Activated B cell treated with CpG ODN at 0.5 μM for 24 hours (primary cell): ENCODE results near the gene S1PR4. TPM values are rescaled to one million over a fixed set of nuclear protein-coding genes. Genes with fewer than 3 reads are reported as not detected.
A peak's percentile ranks its signal among the peaks of the same experiment; 100 is the strongest.

ENCODE experiments used
- ATAC-seq: fragments of 200-7000 bp; cut with Tn5 transposase; one replicate; pipeline ENCODE4 v1.10.0; 2021; ENCODE audit warnings: low read depth, mild to moderate bottlenecking, moderate library complexity
- CTCF ChIA-PET: fragments of 350-600 bp; sonication (Branson Sonifier 250); formaldehyde crosslinking; loops from one replicate; lab custom pipeline; 2021; ENCODE audit warnings: antibody characterized with exemption; lab: Charles Lee
- POLR2A ChIA-PET: fragments of 350-600 bp; sonication (Branson Sonifier 250); formaldehyde crosslinking; loops from one replicate; lab custom pipeline; 2021; ENCODE audit warnings: antibody characterized with exemption; lab: Charles Lee
- DNase-seq: peaks from one replicate; pipeline ENCODE4 v3.0.0; 2022
- H3K27ac Mint-ChIP-seq: one replicate; pipeline ENCODE4 v1.8.0; 2020; ENCODE audit warnings: mixed read lengths
- H3K27me3 Mint-ChIP-seq: one replicate; pipeline ENCODE4 v1.8.0; 2021; ENCODE audit warnings: mixed read lengths
- H3K36me3 Mint-ChIP-seq: one replicate; pipeline ENCODE4 v1.8.0; 2021; ENCODE audit warnings: low read depth, mixed read lengths
- H3K4me1 Mint-ChIP-seq: one replicate; pipeline ENCODE4 v1.8.0; 2021; ENCODE audit warnings: mixed read lengths
- H3K4me3 Mint-ChIP-seq: one replicate; pipeline ENCODE4 v1.8.0; 2020; ENCODE audit warnings: mild to moderate bottlenecking, mixed read lengths
- H3K9me3 Mint-ChIP-seq: one replicate; pipeline ENCODE4 v1.8.0; 2020; ENCODE audit warnings: mixed read lengths
- CTCF ChIP-seq: fragments of 200-600 bp; IDR thresholded peaks from one replicate; pipeline ENCODE4 v1.8.0; 2022; ENCODE audit warnings: antibody characterized with exemption, mild to moderate bottlenecking
- intact Hi-C: fragments of 100-400 bp; cut with micrococcal nuclease; formaldehyde crosslinking; loops from one replicate; pipeline ENCODE4 v1.15.1; 2024
- total RNA-seq: library from RNA; stranded (reverse); gene quantifications from 2 replicates; pipeline ENCODE4 v1.2.3, GENCODE V29; 2022

S1PR4 gene
- total RNA-seq, 1 donor from 2014 or later, result 29.7 TPM

- no peak for TF ChIP-seq CTCF
- intact Hi-C loops, result loop anchor here (1.0 to 10.0 kb wide), 6 partner anchors 52 to 1100 kb away; partner anchors contain the start of genes FZR1 and HMG20B
- ChIA-PET CTCF (interaction anchor here (1.1 kb wide), 1 partner anchor 26 kb away, joined by 3 read pairs; no protein-coding TSS in a partner anchor), POLR2A (interaction anchor here (0.9 to 3.5 kb wide), 2 partner anchors 53 to 234 kb away, joined by 4 to 25 read pairs; no protein-coding TSS in a partner anchor)
- DNase-seq (no peak), ATAC-seq (peak; percentile 23)
- Mint-ChIP-seq H3K27ac (peak overlapping the region; percentile 95), H3K27me3 (no peaks in the 10 kb centered on the region), H3K4me1 (peaks cover 80% of the 10 kb centered on the region), H3K9me3 (no peaks in the 10 kb centered on the region), H3K4me3 (peak overlapping the region; percentile 93), H3K36me3 (peaks cover 35% of the 10 kb centered on the region)
These were observed 6.4 kb downstream of the S1PR4 start for GRCh38 chr19:3184847-3185460.

- peaks cover 74% of the 10 kb centered on the region for H3K4me1 Mint-ChIP-seq
- peaks cover 30% of the 10 kb centered on the region for H3K36me3 Mint-ChIP-seq
- DNase-seq, result peak; percentile 98
- H3K9me3 Mint-ChIP-seq, result no peaks in the 10 kb centered on the region
- TF ChIP-seq CTCF, result no peak
- H3K4me3 Mint-ChIP-seq, result peak within 1 kb of the TSS; percentile 93
- intact Hi-C loops, result loop anchor here (1.0 to 10.0 kb wide), 6 partner anchors 53 to 1101 kb away; partner anchors contain the start of genes FZR1 and HMG20B
- H3K27me3 Mint-ChIP-seq, result no peaks in the 10 kb centered on the region
- H3K27ac Mint-ChIP-seq, result peak within 1 kb of the TSS; percentile 95
- ChIA-PET POLR2A (interaction anchor here (0.9 to 3.5 kb wide), 3 partner anchors 10 to 235 kb away, joined by 3 to 25 read pairs (median 4); no protein-coding TSS in a partner anchor), CTCF (interaction anchor here (1.1 to 1.2 kb wide), 2 partner anchors 22 to 38 kb away, joined by 3 read pairs; no protein-coding TSS in a partner anchor)
- peak; percentile 86 for ATAC-seq
These were observed 7.0 kb downstream of the S1PR4 start, which contains the start of gene NCLN for GRCh38 chr19:3185461-3186159. Gene NCLN, plus strand, starts transcription at chr19:3185930. Its CDS starts 101 bp downstream, at chr19:3186031.

DNA sequence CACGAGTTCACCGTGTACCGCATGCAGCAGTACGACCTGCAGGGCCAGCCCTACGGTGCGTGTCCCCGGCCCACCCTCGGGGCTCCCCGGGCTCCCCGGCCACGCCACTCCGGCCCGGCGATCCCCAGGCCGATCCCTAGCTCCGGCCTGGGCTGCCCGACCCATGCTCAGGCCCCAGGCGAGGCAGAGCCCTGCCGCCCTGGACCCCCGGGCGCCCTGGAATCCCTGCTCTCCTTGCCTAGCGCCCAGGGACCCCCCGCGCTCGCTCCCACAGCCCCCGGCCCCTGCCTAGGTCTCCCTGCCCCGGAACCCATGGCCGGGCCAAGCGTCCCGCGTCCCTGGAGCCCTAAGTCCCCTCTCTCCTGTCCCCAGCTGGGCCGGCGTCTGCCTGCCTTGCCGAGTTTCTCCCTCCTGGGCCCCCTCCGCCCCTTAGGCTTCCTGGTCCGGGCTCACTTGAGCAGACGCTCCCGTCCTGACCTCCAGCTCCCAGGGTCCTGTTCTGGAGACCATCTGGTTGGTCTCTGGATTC lies 7.7 kb downstream of the S1PR4 start:
- ATAC-seq, result no peak
- DNase-seq, result no peak
- peaks cover 31% of the 10 kb centered on the region for H3K36me3 Mint-ChIP-seq
- peak overlapping the region; percentile 86 for H3K4me3 Mint-ChIP-seq
- peaks cover 73% of the 10 kb centered on the region for H3K4me1 Mint-ChIP-seq
- intact Hi-C loops, result loop anchor here (10.0 kb wide), 2 partner anchors 389 to 1101 kb away; partner anchors contain the start of gene HMG20B
- peak overlapping the region; percentile 56 for H3K27ac Mint-ChIP-seq
- no peak for TF ChIP-seq CTCF
- CTCF ChIA-PET, result interaction anchor here (1.1 to 1.2 kb wide), 2 partner anchors 22 to 38 kb away, joined by 3 read pairs; no protein-coding TSS in a partner anchor
- no peaks in the 10 kb centered on the region for H3K27me3 Mint-ChIP-seq
- POLR2A ChIA-PET, result interaction anchor here (0.6 to 3.5 kb wide), 5 partner anchors 10 to 1526 kb away, joined by 3 to 25 read pairs (median 3); no protein-coding TSS in a partner anchor
- H3K9me3 Mint-ChIP-seq, result no peaks in the 10 kb centered on the region

- peaks cover 29% of the 10 kb centered on the region for H3K36me3 Mint-ChIP-seq
- TF ChIP-seq CTCF, result no peak
- no peaks in the 10 kb centered on the region for H3K9me3 Mint-ChIP-seq
- ATAC-seq, result no peak
- peak overlapping the region; percentile 56 for H3K27ac Mint-ChIP-seq
- peak overlapping the region; percentile 86 for H3K4me3 Mint-ChIP-seq
- peaks cover 67% of the 10 kb centered on the region for H3K4me1 Mint-ChIP-seq
- no peaks in the 10 kb centered on the region for H3K27me3 Mint-ChIP-seq
- no peak for DNase-seq
- POLR2A ChIA-PET, result interaction anchor here (0.8 to 3.5 kb wide), 2 partner anchors 18 to 236 kb away, joined by 3 to 25 read pairs; no protein-coding TSS in a partner anchor
- intact Hi-C loops, result loop anchor here (10.0 kb wide), 2 partner anchors 388 to 1102 kb away; partner anchors contain the start of gene HMG20B
- CTCF ChIA-PET, result interaction anchor here (1.1 to 1.2 kb wide), 2 partner anchors 23 to 37 kb away, joined by 3 read pairs; no protein-coding TSS in a partner anchor
These were observed 8.5 kb downstream of the S1PR4 start for GRCh38 chr19:3186891-3187661.
